GM19099 (cell line): ENCODE measurements around the gene ZNF77.

Experiments
- POLR2A ChIP-seq: IDR thresholded peaks from 3 replicates; pipeline ENCODE4 v1.6.1; 2011; ENCODE audit warnings: low read depth; ENCODE audit not compliant: insufficient read length; ENCODE audit errors: extremely low read depth

Gene ZNF77

GRCh38 chr19:2896694-2897093, 48.1 kb downstream of the ZNF77 start:
- TF ChIP-seq POLR2A = no peak

- TF ChIP-seq POLR2A = no peak
These were observed 56.0 kb downstream of the ZNF77 start for GRCh38 chr19:2888731-2889224.

- TF ChIP-seq POLR2A = no peak
These were observed 57.3 kb downstream of the ZNF77 start for GRCh38 chr19:2887391-2887914.

- no peak for TF ChIP-seq POLR2A
These were observed 59.0 kb downstream of the ZNF77 start for GRCh38 chr19:2885736-2886135.

GRCh38 chr19:2883686-2884439, 60.9 kb downstream of the ZNF77 start:
- TF ChIP-seq POLR2A = no peak
